ENCODE measurements around the gene LSAMP. TPM values are rescaled to one million over a fixed set of nuclear protein-coding genes. Genes with fewer than 3 reads are reported as not detected.

The LSAMP gene
- total RNA-seq, 2 donors from 2014 or later: 1.7 to 2.1 TPM

DNA sequence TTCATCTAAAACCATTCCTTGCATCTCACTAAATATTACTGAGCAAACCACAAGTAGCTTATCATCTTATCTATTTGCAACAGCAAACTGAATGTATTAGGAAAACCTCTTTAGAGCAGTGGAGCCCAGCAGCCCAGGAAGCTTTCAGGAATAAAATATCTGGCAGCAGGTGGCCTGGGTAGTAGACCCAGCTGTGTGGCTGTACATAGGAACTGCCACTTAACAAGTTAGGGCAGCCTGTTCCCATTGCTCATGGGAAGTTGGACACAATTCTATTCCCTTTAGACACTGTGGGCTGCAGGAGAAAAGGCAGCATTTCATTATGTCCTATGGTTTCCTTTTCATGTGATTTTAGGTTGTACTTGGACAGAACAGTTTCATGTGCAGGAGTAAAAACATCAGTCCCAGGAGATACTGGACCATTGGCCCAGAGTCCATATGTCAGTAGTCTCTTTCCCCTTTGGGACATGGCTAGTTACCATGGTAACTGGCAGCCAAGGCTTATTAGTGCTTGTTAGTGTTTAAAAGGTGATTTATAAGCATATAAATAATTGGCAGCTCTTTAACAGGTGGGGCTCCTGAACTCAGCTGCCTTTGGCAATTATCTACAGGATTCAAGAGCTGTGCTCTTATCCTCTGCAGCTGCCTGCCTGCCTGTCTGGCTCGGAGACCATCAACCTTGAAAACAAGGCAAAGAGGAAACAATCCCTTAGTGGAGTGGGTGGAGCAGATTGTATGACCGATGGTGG is 28.9 kb upstream of the LSAMP start:
- no peak for DNase-seq (ENCODE audit: low spot score)
- no peak overlapping the region for H3K4me3 ChIP-seq
- H3K36me3 ChIP-seq: no peaks in the 10 kb centered on the region
- no peaks in the 10 kb centered on the region for H3K4me1 ChIP-seq
- H3K27ac ChIP-seq: no peak overlapping the region
- TF ChIP-seq CTCF (IDR thresholded peaks at IDR 0.05): no peak
- H3K9me3 ChIP-seq: peaks cover 0 to 5% of the 10 kb centered on the region in 2 donors
- H3K27me3 ChIP-seq: no peaks in the 10 kb centered on the region

DNA sequence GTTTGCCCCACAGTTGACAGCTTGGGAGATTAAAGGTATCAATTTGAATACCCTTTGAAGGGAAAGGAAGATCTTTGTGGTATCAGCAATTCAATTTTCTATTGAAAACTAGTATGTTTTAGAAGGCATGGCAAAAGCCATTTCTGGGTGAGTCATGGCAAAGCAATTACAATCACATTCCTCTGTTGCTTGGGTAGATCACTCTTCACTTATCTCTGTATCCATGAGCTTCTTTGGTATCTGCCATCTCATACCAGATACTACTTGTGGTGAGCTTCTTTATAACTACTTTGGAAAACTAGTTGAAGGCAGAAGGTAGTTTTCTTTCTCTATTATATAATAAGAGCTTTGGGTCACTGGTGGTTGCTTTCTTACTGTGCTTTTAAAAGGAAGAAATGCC is 28.3 kb upstream of the LSAMP start:
- Histone ChIP-seq H3K9me3 (peaks cover 0 to 3% of the 10 kb centered on the region in 2 donors), H3K4me3 (no peak overlapping the region), H3K27me3 (no peaks in the 10 kb centered on the region), H3K36me3 (no peaks in the 10 kb centered on the region), H3K27ac (no peak overlapping the region), H3K4me1 (no peaks in the 10 kb centered on the region)
- no peak for DNase-seq (ENCODE audit: low spot score)
- TF ChIP-seq CTCF (IDR thresholded peaks at IDR 0.05): no peak

- no peak overlapping the region for H3K27ac ChIP-seq
- H3K9me3 ChIP-seq: no peaks in the 10 kb centered on the region
- TF ChIP-seq CTCF (IDR thresholded peaks at IDR 0.05): no peak
- no peaks in the 10 kb centered on the region for H3K4me1 ChIP-seq
- H3K27me3 ChIP-seq: no peaks in the 10 kb centered on the region
- no peak for DNase-seq (ENCODE audit: low spot score)
- no peaks in the 10 kb centered on the region for H3K36me3 ChIP-seq
- no peak overlapping the region for H3K4me3 ChIP-seq
Measured at GRCh38 chr3:116470605-116471197, 25.4 kb upstream of the LSAMP start.

GRCh38 chr3:116469546-116469945 is 24.3 kb upstream of the LSAMP start:
- Histone ChIP-seq H3K4me3 (no peak overlapping the region), H3K4me1 (no peaks in the 10 kb centered on the region), H3K27ac (no peak overlapping the region), H3K27me3 (no peaks in the 10 kb centered on the region), H3K36me3 (no peaks in the 10 kb centered on the region), H3K9me3 (no peaks in the 10 kb centered on the region)
- no peak for DNase-seq (ENCODE audit: low spot score)
- TF ChIP-seq CTCF (IDR thresholded peaks at IDR 0.05): no peak

DNA sequence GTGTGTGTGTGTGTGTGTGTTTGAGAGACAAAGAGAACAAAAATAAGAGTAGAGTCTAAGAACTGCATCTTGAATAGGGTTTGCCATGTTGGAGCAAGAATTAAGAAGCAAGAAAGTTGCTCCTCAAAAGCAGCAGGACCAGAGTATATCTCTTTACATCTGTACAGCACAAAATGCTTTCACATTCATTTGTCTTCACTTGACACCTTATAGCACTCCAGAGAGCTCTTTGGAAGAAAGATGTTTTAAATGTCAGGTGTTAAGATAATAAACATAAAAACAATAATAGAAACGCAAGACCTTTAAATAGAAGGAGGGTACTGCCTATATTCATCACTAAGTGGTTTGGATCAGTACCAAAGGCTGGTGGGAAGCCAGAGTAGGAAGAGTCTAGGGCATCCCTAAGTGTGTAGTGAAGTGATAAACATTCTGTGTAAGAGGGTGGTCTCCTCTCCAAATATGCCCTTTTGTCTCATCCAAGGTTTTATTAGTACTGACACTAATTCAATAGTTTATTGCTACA is 19.1 kb upstream of the LSAMP start:
- no peaks in the 10 kb centered on the region for H3K27me3 ChIP-seq
- no peaks in the 10 kb centered on the region for H3K9me3 ChIP-seq
- no peaks in the 10 kb centered on the region for H3K4me1 ChIP-seq
- no peak overlapping the region for H3K27ac ChIP-seq
- no peak overlapping the region for H3K4me3 ChIP-seq
- DNase-seq (ENCODE audit: low spot score): no peak
- H3K36me3 ChIP-seq: no peaks in the 10 kb centered on the region
- no peak for TF ChIP-seq CTCF (IDR thresholded peaks at IDR 0.05)

Measured in right atrium auricular region (tissue), 2 donors.